T-helper 2 cell treated with Interferon-gamma antibody and Interleukin-4, amounts not matched to agents 5 μg/mL and 100 μg/mL, for 36 hours (primary cell): Measurements from ENCODE around the gene KRTAP9-8.
"Not testable (repeated sequence)": the region's sequence is repeated elsewhere in the genome, so short reads cannot be mapped to it uniquely, and the experiment has no call there.

Source experiments
- DNase-seq: peaks from one replicate; pipeline ENCODE4 v3.0.0; 2021; ENCODE audit warnings: low spot score
- H3K27ac Mint-ChIP-seq: one replicate; pipeline ENCODE4 v1.8.0; 2021; ENCODE audit warnings: mild to moderate bottlenecking, mixed read lengths
- H3K27me3 Mint-ChIP-seq: one replicate; pipeline ENCODE4 v1.8.0; 2021; ENCODE audit warnings: low read depth, mixed read lengths
- H3K36me3 Mint-ChIP-seq: one replicate; pipeline ENCODE4 v1.8.0; 2021; ENCODE audit warnings: low read depth, mixed read lengths
- H3K4me1 Mint-ChIP-seq: one replicate; pipeline ENCODE4 v1.8.0; 2021; ENCODE audit warnings: low read depth, mixed read lengths
- H3K4me3 Mint-ChIP-seq: one replicate; pipeline ENCODE4 v1.8.0; 2022; ENCODE audit warnings: mild to moderate bottlenecking, moderate library complexity, mixed read lengths
- H3K9me3 Mint-ChIP-seq: one replicate; pipeline ENCODE4 v1.8.0; 2021; ENCODE audit warnings: mixed read lengths

Gene KRTAP9-8, protein sequence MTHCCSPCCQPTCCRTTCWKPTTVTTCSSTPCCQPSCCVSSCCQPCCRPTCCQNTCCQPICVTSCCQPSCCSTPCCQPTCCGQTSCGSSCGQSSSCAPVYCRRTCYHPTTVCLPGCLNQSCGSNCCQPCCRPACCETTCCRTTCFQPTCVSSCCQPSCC

DNA sequence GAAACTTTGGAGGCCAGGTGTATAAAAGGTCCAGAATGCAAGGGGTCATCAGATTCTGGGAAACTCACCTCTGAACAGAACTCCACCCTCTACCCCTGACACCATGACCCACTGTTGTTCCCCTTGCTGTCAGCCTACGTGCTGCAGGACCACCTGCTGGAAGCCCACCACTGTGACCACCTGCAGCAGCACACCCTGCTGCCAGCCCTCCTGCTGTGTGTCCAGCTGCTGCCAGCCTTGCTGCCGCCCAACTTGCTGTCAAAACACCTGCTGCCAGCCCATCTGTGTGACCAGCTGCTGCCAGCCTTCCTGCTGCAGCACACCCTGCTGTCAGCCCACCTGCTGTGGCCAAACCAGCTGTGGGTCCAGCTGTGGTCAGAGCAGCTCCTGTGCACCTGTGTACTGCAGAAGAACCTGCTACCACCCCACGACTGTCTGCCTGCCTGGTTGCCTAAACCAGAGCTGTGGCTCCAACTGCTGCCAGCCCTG, at the start of gene KRTAP9-8:
TSS of gene KRTAP9-8 (plus strand) at position 51 of the 489 bp plus-strand sequence. CDS start at position 104, 53 bp downstream.
- not testable (repeated sequence) for H3K9me3 Mint-ChIP-seq, DNase-seq, H3K36me3 Mint-ChIP-seq, H3K27me3 Mint-ChIP-seq, H3K27ac Mint-ChIP-seq, H3K4me3 Mint-ChIP-seq, H3K4me1 Mint-ChIP-seq

DNA sequence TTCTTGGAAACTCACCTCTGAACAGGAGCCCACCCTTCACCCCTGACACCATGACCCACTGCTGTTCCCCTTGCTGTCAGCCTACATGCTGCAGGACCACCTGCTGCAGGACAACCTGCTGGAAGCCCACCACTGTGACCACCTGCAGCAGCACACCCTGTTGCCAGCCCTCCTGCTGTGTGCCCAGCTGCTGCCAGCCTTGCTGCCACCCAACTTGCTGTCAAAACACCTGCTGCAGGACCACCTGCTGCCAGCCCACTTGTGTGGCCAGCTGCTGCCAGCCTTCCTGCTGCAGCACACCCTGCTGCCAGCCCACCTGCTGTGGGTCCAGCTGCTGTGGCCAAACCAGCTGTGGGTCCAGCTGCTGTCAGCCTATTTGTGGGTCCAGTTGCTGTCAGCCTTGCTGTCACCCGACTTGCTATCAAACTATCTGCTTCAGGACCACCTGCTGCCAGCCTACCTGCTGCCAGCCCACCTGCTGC, 47.9 kb upstream of the KRTAP9-8 start, which contains the start of gene KRTAP9-1:
TSS of gene KRTAP9-1 (plus strand) at position 51 of the 482 bp plus-strand sequence. CDS start at position 51, 0 bp downstream.
- H3K27ac Mint-ChIP-seq, result not testable (repeated sequence)

DNA sequence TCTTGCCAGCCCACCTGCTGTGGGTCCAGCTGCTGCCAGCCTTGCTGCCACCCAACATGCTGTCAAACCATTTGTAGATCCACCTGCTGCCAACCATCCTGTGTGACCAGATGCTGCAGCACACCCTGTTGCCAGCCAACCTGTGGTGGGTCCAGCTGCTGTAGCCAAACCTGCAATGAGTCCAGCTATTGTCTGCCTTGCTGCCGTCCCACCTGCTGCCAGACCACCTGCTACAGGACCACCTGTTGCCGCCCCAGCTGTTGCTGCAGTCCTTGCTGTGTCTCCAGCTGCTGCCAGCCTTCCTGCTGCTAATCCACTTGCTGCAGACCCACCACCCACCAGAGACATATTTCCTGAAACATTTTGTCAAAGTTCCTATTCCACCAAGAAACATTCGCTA, 47.5 kb upstream of the KRTAP9-8 start:
- H3K36me3 Mint-ChIP-seq, result no peaks in the 10 kb centered on the region
- DNase-seq, result no peak
- H3K27ac Mint-ChIP-seq, result no peak overlapping the region
- H3K4me3 Mint-ChIP-seq, result no peak overlapping the region
- H3K4me1 Mint-ChIP-seq, result no peaks in the 10 kb centered on the region
- no peaks in the 10 kb centered on the region for H3K9me3 Mint-ChIP-seq
- H3K27me3 Mint-ChIP-seq, result no peaks in the 10 kb centered on the region

More for the DNA sequence above, 47.9 kb upstream of the KRTAP9-8 start, which contains the start of gene KRTAP9-1:
- not testable (repeated sequence) for H3K27me3 Mint-ChIP-seq, H3K4me3 Mint-ChIP-seq, H3K36me3 Mint-ChIP-seq, H3K4me1 Mint-ChIP-seq, DNase-seq, H3K9me3 Mint-ChIP-seq

DNA sequence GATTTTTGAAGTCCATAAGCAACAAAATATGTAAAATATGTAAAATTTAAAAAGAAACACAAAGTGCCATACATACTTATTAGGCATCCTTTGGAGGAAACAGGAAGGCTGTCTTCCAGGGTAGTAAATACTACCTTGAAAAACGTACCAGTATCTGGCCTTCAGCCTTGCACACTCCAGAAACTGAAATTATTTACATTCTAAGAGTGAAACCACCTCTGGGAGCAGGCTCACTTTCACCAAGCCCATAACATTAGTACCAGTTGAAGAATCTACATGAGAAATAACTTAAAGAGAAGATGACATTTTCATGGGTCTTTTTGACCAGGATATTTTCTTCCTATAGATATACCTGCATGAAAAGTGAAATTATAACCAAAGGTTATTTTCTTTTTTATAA, 41.7 kb upstream of the KRTAP9-8 start:
- no peaks in the 10 kb centered on the region for H3K36me3 Mint-ChIP-seq
- H3K4me1 Mint-ChIP-seq, result no peaks in the 10 kb centered on the region
- no peaks in the 10 kb centered on the region for H3K27me3 Mint-ChIP-seq
- no peak overlapping the region for H3K27ac Mint-ChIP-seq
- H3K9me3 Mint-ChIP-seq, result no peaks in the 10 kb centered on the region
- no peak overlapping the region for H3K4me3 Mint-ChIP-seq
- DNase-seq, result no peak

DNA sequence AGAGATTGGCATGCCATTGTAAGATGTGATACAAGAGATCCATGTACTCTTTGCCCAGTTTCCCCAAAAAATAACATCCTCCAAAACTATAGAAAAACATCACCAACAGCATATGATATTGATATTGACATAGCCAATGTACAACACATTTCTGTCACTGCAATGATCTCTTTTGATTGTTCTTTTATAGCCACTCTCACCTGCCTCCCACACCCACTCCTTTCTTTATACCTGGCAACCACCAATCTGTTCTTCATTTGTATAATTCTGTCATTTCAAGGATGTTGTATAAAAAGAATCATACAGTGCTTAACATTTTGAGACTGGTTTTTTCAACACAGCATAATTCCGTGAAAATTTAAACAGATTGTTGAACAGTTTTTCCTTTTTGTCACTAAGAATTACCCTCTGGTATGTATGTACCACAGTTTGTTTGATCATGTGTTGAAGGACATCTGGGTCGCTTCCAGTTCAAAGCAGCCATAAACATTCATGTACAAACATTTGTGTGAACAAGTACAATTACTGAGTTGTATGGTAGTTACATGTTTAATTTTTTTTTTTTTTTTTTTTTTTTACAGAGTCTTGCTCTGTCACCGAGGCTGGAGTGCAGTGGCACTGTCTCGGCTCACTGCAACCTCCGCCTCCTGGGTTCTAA, 38.2 kb upstream of the KRTAP9-8 start:
- Mint-ChIP-seq H3K4me3 (no peak overlapping the region), H3K27me3 (no peaks in the 10 kb centered on the region), H3K4me1 (no peaks in the 10 kb centered on the region), H3K9me3 (no peaks in the 10 kb centered on the region), H3K27ac (no peak overlapping the region), H3K36me3 (no peaks in the 10 kb centered on the region)
- no peak for DNase-seq

DNA sequence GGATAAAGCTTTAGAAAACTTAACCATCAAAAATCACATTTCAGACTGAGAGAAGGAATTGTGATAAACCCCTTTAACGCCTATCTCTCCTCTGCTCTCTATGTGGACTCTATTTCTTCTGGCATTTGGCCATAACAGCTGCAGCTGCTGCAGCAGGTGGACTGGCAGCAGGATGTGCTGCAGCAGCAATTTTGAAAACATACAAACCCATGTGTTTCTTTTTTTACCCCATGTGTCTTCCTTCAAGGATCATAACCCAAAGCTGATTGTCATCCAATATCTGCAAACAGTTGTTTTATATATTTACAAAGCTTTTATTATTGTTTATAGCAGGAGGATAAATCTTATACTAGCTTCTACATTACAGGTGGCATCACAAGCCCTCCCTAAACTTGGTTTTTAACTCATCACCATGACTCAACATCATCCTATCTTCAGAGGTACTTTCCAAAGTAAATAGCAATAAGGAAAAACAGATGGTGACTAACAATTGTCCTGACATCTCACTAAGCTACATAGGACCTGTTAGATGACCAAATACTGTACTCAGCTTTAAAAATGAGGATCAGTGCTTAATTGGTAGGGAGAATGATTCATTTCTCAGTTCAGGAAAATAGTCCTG, 25.8 kb upstream of the KRTAP9-8 start:
- no peak for DNase-seq
- Mint-ChIP-seq H3K27me3 (peaks cover 26% of the 10 kb centered on the region), H3K9me3 (no peaks in the 10 kb centered on the region), H3K4me1 (no peaks in the 10 kb centered on the region), H3K4me3 (no peak overlapping the region), H3K27ac (no peak overlapping the region), H3K36me3 (no peaks in the 10 kb centered on the region)

DNA sequence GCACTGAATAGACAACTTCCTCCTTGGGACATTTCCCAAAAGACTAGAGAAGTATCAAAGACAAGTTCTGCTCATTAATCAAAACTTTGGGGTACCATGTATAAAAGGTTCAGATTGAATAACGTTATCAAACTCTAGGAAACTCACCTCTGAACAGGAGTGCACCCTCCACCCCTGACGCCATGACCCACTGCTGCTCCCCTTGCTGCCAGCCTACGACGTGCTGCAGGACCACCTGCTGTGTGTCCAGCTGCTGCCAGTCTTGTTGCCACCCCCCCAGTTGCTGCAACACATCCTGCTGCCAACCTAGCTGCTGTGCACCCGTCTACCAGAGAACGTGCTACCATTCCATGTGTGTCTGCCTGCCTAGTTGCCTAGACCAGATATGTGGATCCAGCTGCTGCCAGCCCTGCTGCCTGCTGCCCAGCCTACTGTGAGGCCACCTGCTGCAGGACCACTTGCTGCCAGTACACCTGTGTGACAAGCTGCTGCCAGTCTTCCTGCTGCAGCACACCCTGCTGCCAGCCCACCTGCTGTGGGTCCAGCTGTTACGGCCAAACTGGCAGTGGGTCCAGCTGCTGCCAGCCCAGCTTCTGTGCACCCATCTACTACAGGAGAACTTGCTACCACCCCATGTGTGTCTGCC, 25.2 kb upstream of the KRTAP9-8 start:
- Mint-ChIP-seq H3K4me1 (no peaks in the 10 kb centered on the region), H3K4me3 (no peak overlapping the region), H3K27me3 (peaks cover 23% of the 10 kb centered on the region), H3K9me3 (no peaks in the 10 kb centered on the region), H3K27ac (no peak overlapping the region), H3K36me3 (no peaks in the 10 kb centered on the region)
- no peak for DNase-seq

DNA sequence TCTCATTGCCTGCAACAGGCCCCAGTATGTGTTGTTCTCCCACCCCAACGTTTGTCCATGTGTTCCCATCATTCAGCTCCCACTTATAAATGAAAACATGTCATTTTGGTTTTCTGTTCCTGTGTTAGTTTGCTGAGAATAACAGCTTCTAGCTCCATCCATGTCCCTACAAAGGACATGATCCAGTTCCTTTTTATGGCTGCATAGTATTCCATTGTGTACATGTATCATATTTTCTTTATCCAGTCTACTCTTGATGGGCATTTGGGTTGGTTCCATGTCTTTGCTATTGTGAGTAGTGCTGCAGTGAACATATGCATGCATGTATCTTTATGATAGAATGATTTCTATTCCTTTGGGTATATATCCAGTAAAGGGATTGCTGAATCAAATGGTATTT, 22.1 kb upstream of the KRTAP9-8 start:
- Mint-ChIP-seq H3K27ac (no peak overlapping the region), H3K36me3 (no peaks in the 10 kb centered on the region), H3K4me3 (no peak overlapping the region), H3K27me3 (peaks cover 5% of the 10 kb centered on the region), H3K4me1 (no peaks in the 10 kb centered on the region), H3K9me3 (no peaks in the 10 kb centered on the region)
- no peak for DNase-seq

DNA sequence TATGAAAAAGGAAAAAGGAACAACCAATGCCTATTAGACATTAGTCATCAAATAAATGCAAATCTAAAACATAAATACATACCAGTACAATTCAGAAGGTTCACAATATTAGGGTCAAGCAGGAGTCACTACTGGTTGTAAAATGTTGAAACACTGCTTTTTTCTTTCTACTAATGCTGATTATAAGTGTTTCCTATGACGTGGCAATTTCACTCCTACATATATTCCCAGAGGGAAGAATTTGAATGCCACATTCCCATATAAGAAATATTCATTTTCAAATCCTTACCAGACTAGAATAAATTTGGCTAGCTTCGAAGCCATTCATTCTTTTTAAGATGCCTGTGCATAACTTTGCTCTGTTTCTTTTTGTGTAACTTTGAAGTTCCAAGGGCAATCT, 14.0 kb upstream of the KRTAP9-8 start:
- Mint-ChIP-seq H3K27me3 (peaks cover 11% of the 10 kb centered on the region), H3K4me1 (no peaks in the 10 kb centered on the region), H3K9me3 (no peaks in the 10 kb centered on the region), H3K4me3 (no peak overlapping the region), H3K27ac (no peak overlapping the region), H3K36me3 (no peaks in the 10 kb centered on the region)
- no peak for DNase-seq

DNA sequence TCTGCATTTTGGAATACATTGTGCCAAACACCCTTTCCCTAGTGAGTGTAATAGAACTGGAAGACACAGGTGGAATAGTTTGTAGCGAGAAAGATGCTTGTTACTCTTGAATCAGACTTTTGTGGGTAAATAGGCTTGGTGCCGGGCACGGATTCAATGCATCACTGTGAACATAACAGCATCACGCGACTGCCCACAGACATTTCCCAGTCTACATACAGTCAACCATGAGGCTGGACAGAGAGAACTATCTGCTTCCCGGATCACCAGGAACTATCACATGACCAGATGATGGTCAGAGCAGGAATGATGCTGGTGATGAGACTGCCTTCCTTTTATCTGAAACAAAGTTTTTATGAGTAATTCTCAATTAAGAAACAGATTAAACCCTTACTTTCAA, 11.7 kb upstream of the KRTAP9-8 start:
- H3K27ac Mint-ChIP-seq, result no peak overlapping the region
- no peak overlapping the region for H3K4me3 Mint-ChIP-seq
- peaks cover 13% of the 10 kb centered on the region for H3K27me3 Mint-ChIP-seq
- DNase-seq, result no peak
- H3K9me3 Mint-ChIP-seq, result no peaks in the 10 kb centered on the region
- H3K36me3 Mint-ChIP-seq, result no peaks in the 10 kb centered on the region
- no peaks in the 10 kb centered on the region for H3K4me1 Mint-ChIP-seq

DNA sequence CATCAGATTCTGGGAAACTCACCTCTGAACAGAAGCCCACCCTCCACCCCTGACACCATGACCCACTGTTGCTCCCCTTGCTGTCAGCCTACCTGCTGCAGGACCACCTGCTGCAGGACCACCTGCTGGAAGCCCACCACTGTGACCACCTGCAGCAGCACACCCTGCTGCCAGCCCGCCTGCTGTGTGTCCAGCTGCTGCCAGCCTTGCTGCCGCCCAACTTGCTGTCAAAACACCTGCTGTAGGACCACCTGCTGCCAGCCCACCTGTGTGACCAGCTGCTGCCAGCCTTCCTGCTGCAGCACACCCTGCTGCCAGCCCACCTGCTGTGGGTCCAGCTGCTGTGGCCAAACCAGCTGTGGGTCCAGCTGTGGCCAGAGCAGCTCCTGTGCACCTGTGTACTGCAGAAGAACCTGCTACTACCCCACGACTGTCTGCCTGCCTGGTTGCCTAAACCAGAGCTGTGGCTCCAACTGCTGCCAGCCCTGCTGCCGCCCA, 11.2 kb upstream of the KRTAP9-8 start, which contains the start of gene KRTAP9-2:
TSS of gene KRTAP9-2 (plus strand) at position 51 of the 498 bp plus-strand sequence. CDS start at position 58, 7 bp downstream.
- H3K9me3 Mint-ChIP-seq, H3K36me3 Mint-ChIP-seq, H3K27ac Mint-ChIP-seq, H3K4me3 Mint-ChIP-seq, DNase-seq, H3K4me1 Mint-ChIP-seq: not testable (repeated sequence)
- H3K27me3 Mint-ChIP-seq, result peaks cover 14% of the 10 kb centered on the region

DNA sequence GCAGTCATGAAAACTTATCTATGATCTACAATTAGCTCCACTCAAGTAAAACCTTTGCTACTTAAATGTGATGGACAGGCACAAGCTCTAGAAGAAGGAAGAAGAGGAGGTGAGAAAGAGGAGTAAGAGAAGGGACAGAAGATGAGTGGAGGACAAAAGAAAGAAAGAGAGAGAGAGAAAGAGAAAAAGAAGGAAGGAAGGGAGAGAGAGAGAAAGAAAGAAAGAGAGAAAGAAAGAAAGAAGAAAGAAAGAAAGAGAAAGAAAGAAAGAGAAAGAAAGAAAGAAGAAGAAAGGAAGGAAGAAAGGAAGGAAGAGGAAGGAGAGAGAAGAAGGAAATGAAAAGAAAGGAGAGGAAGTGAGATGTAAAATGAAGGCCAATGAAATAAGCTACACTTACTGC, 7.7 kb upstream of the KRTAP9-8 start:
- H3K4me1 Mint-ChIP-seq, result no peaks in the 10 kb centered on the region
- no peak for DNase-seq
- no peaks in the 10 kb centered on the region for H3K9me3 Mint-ChIP-seq
- no peaks in the 10 kb centered on the region for H3K36me3 Mint-ChIP-seq
- no peak overlapping the region for H3K27ac Mint-ChIP-seq
- H3K4me3 Mint-ChIP-seq, result no peak overlapping the region
- H3K27me3 Mint-ChIP-seq, result peaks cover 13% of the 10 kb centered on the region

DNA sequence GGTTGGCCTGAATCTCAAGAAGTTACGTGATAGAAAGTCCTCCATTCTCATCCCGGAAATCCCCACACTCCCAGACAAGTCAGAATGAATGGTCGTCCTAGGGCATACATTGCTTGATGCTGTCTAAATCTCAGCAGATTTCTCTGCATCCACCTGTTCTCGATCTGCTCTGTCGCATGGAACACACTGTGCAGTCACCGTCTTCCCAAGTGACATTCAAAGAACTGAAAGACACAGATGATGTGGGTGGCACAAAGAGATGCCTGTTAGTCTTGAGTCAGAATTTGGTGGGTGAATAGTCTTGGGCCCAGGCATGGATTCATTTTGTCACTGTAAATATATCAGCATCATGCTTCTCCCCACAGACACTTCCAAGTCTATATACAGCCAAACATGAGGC, 6.1 kb upstream of the KRTAP9-8 start:
- H3K4me1 Mint-ChIP-seq, result no peaks in the 10 kb centered on the region
- peaks cover 16% of the 10 kb centered on the region for H3K27me3 Mint-ChIP-seq
- DNase-seq, result no peak
- H3K9me3 Mint-ChIP-seq, result no peaks in the 10 kb centered on the region
- H3K4me3 Mint-ChIP-seq, result no peak overlapping the region
- H3K36me3 Mint-ChIP-seq, result no peaks in the 10 kb centered on the region
- H3K27ac Mint-ChIP-seq, result no peak overlapping the region
